Hepatocyte (in vitro differentiated cells): ENCODE measurements around the gene TPMT. TPM values are rescaled to one million over a fixed set of nuclear protein-coding genes. Genes with fewer than 3 reads are reported as not detected.

Experiments used
- DNase-seq: peaks from one replicate; pipeline ENCODE4 v3.0.0-alpha.2; 2016; ENCODE audit warnings: low spot score
- H2AFZ ChIP-seq: fragments of 200-600 bp; sonication (generic); 2 replicates; pipeline ENCODE4 v1.6.0; 2016; ENCODE audit warnings: antibody characterized with exemption, mild to moderate bottlenecking
- H3K27ac ChIP-seq: fragments of 200-600 bp; sonication (generic); 2 replicates; pipeline ENCODE4 v1.5.1; 2016; ENCODE audit warnings: mild to moderate bottlenecking
- H3K27me3 ChIP-seq: fragments of 200-600 bp; sonication (generic); 2 replicates; pipeline ENCODE4 v1.6.1; 2016
- H3K36me3 ChIP-seq: fragments of 200-600 bp; sonication (generic); replicated peaks from 2 replicates; pipeline ENCODE4 v1.5.1; 2016; ENCODE audit warnings: low read depth; ENCODE audit not compliant: insufficient read depth
- H3K4me1 ChIP-seq: fragments of 200-600 bp; sonication (generic); 2 replicates; pipeline ENCODE4 v1.5.1; 2016; ENCODE audit warnings: mild to moderate bottlenecking, moderate library complexity; ENCODE audit not compliant: insufficient read depth
- H3K4me2 ChIP-seq: fragments of 200-600 bp; sonication (generic); 2 replicates; pipeline ENCODE4 v1.6.0; 2016
- H3K4me3 ChIP-seq: fragments of 200-600 bp; sonication (generic); 2 replicates; pipeline ENCODE4 v1.5.1; 2016; ENCODE audit warnings: mild to moderate bottlenecking
- H3K79me2 ChIP-seq: fragments of 200-600 bp; sonication (generic); 2 replicates; pipeline ENCODE4 v1.6.0; 2017; ENCODE audit warnings: mild to moderate bottlenecking
- H3K9me2 ChIP-seq: fragments of 200-600 bp; sonication (generic); replicated peaks from 2 replicates; pipeline ENCODE4 v1.6.0; 2017; ENCODE audit warnings: mild to moderate bottlenecking; ENCODE audit not compliant: insufficient read depth
- H3K9me3 ChIP-seq: fragments of 200-600 bp; sonication (generic); 2 replicates; pipeline ENCODE4 v1.5.1; 2016; ENCODE audit warnings: low read depth, mild to moderate bottlenecking
- H4K20me1 ChIP-seq: fragments of 200-600 bp; sonication (generic); 2 replicates; pipeline ENCODE4 v1.6.0; 2016; ENCODE audit warnings: mild to moderate bottlenecking; ENCODE audit not compliant: insufficient read depth, poor library complexity, severe bottlenecking
- CTCF ChIP-seq: fragments of 200-600 bp; sonication (generic); IDR thresholded peaks from 2 replicates; pipeline ENCODE4 v1.5.1; 2016; ENCODE audit warnings: antibody characterized with exemption, mild to moderate bottlenecking; ENCODE audit not compliant: poor library complexity
- EZH2 ChIP-seq: fragments of 200-600 bp; sonication (generic); IDR thresholded peaks from 2 replicates; pipeline ENCODE4 v1.6.1; 2016; ENCODE audit warnings: antibody characterized with exemption, mild to moderate bottlenecking, borderline replicate concordance
- EZH2phosphoT487 ChIP-seq: fragments of 200-600 bp; sonication (generic); IDR thresholded peaks from one replicate; pipeline ENCODE4 v1.6.1; 2018; ENCODE audit warnings: antibody characterized with exemption, mild to moderate bottlenecking, low read depth, moderate library complexity; ENCODE audit not compliant: unreplicated experiment, severe bottlenecking
- WGBS: methylation state at CpG from one replicate; pipeline ENCODE4 v1.1.6; 2016; ENCODE audit warnings: low lambda C conversion rate; ENCODE audit errors: missing lambda C conversion rate; 5-methylcytosine and 5-hydroxymethylcytosine counted together
- polyA plus RNA-seq: library from polyadenylated mRNA; unstranded; fragments of >200 nt; fragmentation: Nextera tagmentation; extraction: Ambion mirVana; gene quantifications from 2 replicates; pipeline ENCODE4 v1.2.1, GENCODE V29; 2016
- total RNA-seq: library from RNA; depleted of rRNA; stranded (reverse); fragments of >200 nt; gene quantifications from 2 replicates; pipeline ENCODE4 v1.2.3, GENCODE V29; 2014

Gene TPMT
- total and polyA plus RNA-seq, 2 experiments from 2014 or later, result 10.0 to 15.5 TPM

GRCh38 chr6:18081025-18081668, 73.7 kb downstream of the TPMT start:
- no peaks in the 10 kb centered on the region for H4K20me1 ChIP-seq
- H3K27ac ChIP-seq, result no peak overlapping the region
- no peaks in the 10 kb centered on the region for H3K79me2 ChIP-seq
- H3K4me1 ChIP-seq, result no peaks in the 10 kb centered on the region
- no peaks in the 10 kb centered on the region for H3K9me2 ChIP-seq
- no peak overlapping the region for H3K4me3 ChIP-seq
- WGBS, result 83% methylated on average over 11 of the region's 11 CpGs
- H3K27me3 ChIP-seq, result no peaks in the 10 kb centered on the region
- no peak for DNase-seq
- H3K4me2 ChIP-seq, result no peak overlapping the region
- no peak overlapping the region for H2AFZ ChIP-seq
- no peaks in the 10 kb centered on the region for H3K36me3 ChIP-seq
- H3K9me3 ChIP-seq, result no peaks in the 10 kb centered on the region
- TF ChIP-seq CTCF (no peak), EZH2phosphoT487 (no peak), EZH2 (no peak)

- Histone ChIP-seq H4K20me1 (no peaks in the 10 kb centered on the region), H3K27ac (no peak overlapping the region), H2AFZ (no peak overlapping the region), H3K4me1 (no peaks in the 10 kb centered on the region), H3K9me2 (no peaks in the 10 kb centered on the region), H3K27me3 (no peaks in the 10 kb centered on the region), H3K9me3 (no peaks in the 10 kb centered on the region), H3K4me2 (no peak overlapping the region), H3K36me3 (no peaks in the 10 kb centered on the region), H3K79me2 (no peaks in the 10 kb centered on the region), H3K4me3 (no peak overlapping the region)
- TF ChIP-seq EZH2phosphoT487, result no peak
- no peak for TF ChIP-seq EZH2
- TF ChIP-seq CTCF, result no peak
- WGBS, result 100% methylated on average over 4 of the region's 4 CpGs
- DNase-seq, result no peak
Measured at GRCh38 chr6:18080544-18080943, 74.3 kb downstream of the TPMT start.

GRCh38 chr6:18078866-18079265, 76.0 kb downstream of the TPMT start:
- WGBS, result 94% methylated on average over 3 of the region's 3 CpGs
- H3K9me2 ChIP-seq, result no peaks in the 10 kb centered on the region

More at GRCh38 chr6:18078866-18079265, 76.0 kb downstream of the TPMT start:
- TF ChIP-seq EZH2 (no peak), CTCF (no peak), EZH2phosphoT487 (no peak)
- Histone ChIP-seq H3K36me3 (no peaks in the 10 kb centered on the region), H3K27me3 (no peaks in the 10 kb centered on the region), H3K4me2 (no peak overlapping the region), H3K4me1 (no peaks in the 10 kb centered on the region), H2AFZ (no peak overlapping the region), H4K20me1 (no peaks in the 10 kb centered on the region), H3K9me3 (no peaks in the 10 kb centered on the region), H3K79me2 (no peaks in the 10 kb centered on the region), H3K4me3 (no peak overlapping the region), H3K27ac (no peak overlapping the region)
- no peak for DNase-seq

Other genes starting within 250 kb of the TPMT start
- 27.9 TPM in 2 replicates for gene KIF13A, start 167.4 kb downstream of the TPMT start, total RNA-seq
- gene KIF13A, start 167.4 kb downstream of the TPMT start, polyA plus RNA-seq, result 13.0 and 16.2 TPM in 2 replicates
- gene NHLRC1, start 32.4 kb downstream of the TPMT start, total RNA-seq, result 0.84 and 1.5 TPM in 2 replicates
- gene NHLRC1, start 32.4 kb downstream of the TPMT start, polyA plus RNA-seq, result 0.99 and 1.6 TPM in 2 replicates
- 7.8 and 9.1 TPM in 2 replicates for gene KDM1B, start 345 bp upstream of the TPMT start, total RNA-seq
- gene KDM1B, start 345 bp upstream of the TPMT start, polyA plus RNA-seq, result 4.8 and 5.9 TPM in 2 replicates
- gene DEK, start 109.5 kb upstream of the TPMT start, total RNA-seq, result 70.8 and 81.3 TPM in 2 replicates
- 39.9 and 61.0 TPM in 2 replicates for gene DEK, start 109.5 kb upstream of the TPMT start, polyA plus RNA-seq
- 1.8 and 2.2 TPM in 2 replicates for gene RNF144B, start 232.3 kb upstream of the TPMT start, total RNA-seq
- 0.37 and 0.72 TPM in 2 replicates for gene RNF144B, start 232.3 kb upstream of the TPMT start, polyA plus RNA-seq